ENCODE data around the gene STPG2. TPM values are rescaled to one million over a fixed set of nuclear protein-coding genes. Genes with fewer than 3 reads are reported as not detected.

Gene STPG2
- total and polyA plus RNA-seq, 2 of the 8 experiments (the other 6 are each of a cell fraction or from before 2014, with no cell fraction given), result 0.03 TPM; not detected in 1

GRCh38 chr4:98006060-98006459 is 137.2 kb downstream of the STPG2 start (continued):
- TF ChIP-seq, protein P1, sequence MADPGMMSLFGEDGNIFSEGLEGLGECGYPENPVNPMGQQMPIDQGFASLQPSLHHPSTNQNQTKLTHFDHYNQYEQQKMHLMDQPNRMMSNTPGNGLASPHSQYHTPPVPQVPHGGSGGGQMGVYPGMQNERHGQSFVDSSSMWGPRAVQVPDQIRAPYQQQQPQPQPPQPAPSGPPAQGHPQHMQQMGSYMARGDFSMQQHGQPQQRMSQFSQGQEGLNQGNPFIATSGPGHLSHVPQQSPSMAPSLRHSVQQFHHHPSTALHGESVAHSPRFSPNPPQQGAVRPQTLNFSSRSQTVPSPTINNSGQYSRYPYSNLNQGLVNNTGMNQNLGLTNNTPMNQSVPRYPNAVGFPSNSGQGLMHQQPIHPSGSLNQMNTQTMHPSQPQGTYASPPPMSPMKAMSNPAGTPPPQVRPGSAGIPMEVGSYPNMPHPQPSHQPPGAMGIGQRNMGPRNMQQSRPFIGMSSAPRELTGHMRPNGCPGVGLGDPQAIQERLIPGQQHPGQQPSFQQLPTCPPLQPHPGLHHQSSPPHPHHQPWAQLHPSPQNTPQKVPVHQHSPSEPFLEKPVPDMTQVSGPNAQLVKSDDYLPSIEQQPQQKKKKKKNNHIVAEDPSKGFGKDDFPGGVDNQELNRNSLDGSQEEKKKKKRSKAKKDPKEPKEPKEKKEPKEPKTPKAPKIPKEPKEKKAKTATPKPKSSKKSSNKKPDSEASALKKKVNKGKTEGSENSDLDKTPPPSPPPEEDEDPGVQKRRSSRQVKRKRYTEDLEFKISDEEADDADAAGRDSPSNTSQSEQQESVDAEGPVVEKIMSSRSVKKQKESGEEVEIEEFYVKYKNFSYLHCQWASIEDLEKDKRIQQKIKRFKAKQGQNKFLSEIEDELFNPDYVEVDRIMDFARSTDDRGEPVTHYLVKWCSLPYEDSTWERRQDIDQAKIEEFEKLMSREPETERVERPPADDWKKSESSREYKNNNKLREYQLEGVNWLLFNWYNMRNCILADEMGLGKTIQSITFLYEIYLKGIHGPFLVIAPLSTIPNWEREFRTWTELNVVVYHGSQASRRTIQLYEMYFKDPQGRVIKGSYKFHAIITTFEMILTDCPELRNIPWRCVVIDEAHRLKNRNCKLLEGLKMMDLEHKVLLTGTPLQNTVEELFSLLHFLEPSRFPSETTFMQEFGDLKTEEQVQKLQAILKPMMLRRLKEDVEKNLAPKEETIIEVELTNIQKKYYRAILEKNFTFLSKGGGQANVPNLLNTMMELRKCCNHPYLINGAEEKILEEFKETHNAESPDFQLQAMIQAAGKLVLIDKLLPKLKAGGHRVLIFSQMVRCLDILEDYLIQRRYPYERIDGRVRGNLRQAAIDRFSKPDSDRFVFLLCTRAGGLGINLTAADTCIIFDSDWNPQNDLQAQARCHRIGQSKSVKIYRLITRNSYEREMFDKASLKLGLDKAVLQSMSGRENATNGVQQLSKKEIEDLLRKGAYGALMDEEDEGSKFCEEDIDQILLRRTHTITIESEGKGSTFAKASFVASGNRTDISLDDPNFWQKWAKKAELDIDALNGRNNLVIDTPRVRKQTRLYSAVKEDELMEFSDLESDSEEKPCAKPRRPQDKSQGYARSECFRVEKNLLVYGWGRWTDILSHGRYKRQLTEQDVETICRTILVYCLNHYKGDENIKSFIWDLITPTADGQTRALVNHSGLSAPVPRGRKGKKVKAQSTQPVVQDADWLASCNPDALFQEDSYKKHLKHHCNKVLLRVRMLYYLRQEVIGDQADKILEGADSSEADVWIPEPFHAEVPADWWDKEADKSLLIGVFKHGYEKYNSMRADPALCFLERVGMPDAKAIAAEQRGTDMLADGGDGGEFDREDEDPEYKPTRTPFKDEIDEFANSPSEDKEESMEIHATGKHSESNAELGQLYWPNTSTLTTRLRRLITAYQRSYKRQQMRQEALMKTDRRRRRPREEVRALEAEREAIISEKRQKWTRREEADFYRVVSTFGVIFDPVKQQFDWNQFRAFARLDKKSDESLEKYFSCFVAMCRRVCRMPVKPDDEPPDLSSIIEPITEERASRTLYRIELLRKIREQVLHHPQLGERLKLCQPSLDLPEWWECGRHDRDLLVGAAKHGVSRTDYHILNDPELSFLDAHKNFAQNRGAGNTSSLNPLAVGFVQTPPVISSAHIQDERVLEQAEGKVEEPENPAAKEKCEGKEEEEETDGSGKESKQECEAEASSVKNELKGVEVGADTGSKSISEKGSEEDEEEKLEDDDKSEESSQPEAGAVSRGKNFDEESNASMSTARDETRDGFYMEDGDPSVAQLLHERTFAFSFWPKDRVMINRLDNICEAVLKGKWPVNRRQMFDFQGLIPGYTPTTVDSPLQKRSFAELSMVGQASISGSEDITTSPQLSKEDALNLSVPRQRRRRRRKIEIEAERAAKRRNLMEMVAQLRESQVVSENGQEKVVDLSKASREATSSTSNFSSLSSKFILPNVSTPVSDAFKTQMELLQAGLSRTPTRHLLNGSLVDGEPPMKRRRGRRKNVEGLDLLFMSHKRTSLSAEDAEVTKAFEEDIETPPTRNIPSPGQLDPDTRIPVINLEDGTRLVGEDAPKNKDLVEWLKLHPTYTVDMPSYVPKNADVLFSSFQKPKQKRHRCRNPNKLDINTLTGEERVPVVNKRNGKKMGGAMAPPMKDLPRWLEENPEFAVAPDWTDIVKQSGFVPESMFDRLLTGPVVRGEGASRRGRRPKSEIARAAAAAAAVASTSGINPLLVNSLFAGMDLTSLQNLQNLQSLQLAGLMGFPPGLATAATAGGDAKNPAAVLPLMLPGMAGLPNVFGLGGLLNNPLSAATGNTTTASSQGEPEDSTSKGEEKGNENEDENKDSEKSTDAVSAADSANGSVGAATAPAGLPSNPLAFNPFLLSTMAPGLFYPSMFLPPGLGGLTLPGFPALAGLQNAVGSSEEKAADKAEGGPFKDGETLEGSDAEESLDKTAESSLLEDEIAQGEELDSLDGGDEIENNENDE (IDR thresholded peaks at IDR 0.05; ENCODE audit: insufficient replicate concordance, low read length), result no peak
- no peak for TF ChIP-seq ASH2L (IDR thresholded peaks at IDR 0.05; ENCODE audit: low read length)
- no peak for TF ChIP-seq KDM4A (IDR thresholded peaks at IDR 0.05; ENCODE audit: low read depth, low read length, severe bottlenecking)
- TF ChIP-seq EGR1 (IDR thresholded peaks at IDR 0.05; ENCODE audit: borderline replicate concordance, low read depth, low read length), result no peak

All from H1 (cell line).